ENCODE measurements around the gene ZNF831.
A peak's percentile ranks its signal among the peaks of the same experiment; 100 is the strongest.

The ZNF831 gene

DNA sequence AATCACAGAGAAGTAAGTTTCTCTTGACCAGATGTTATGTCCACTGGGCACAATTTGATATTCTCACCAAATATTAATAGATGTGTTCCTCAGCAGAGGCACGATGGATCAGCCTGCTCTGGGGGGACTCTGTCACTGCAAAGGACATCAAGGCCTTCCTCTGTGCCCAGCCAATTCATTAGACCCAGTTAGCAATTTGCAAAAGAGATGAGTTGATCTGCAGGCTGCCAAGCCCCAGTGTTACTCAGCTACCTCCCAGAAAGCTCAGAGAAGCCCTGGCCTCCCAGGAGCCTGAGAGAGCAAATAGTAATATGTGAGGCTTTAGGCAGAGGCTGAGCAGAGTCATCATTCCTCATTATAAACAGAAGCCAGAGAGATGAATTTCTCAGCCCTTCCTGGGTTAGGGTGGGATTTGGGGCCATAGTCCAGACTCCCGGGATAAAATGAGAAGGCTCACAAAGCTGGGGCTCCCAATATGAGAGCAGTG lies 54.2 kb downstream of the ZNF831 start:
- DNase-seq: no peak

DNA sequence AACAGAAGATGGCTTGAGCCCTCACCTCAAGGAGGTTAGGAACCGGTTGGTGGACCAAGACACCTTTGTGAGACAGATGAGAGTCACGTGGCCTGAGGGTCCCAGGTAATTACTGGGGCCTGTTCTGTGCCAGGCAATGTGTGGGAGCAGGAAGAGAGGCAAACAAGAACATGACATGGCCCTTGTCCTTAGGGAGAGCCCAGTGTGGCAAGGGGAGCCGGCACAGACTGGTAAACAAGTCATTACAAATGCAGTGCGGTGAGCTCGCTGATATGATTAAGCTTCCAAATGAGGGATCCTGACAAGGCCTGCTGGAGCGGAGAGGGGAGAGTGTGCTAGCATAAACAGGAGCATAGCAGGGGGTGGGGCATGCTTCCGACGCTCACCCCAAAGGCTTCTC lies 55.6 kb downstream of the ZNF831 start:
- DNase-seq: no peak

DNA sequence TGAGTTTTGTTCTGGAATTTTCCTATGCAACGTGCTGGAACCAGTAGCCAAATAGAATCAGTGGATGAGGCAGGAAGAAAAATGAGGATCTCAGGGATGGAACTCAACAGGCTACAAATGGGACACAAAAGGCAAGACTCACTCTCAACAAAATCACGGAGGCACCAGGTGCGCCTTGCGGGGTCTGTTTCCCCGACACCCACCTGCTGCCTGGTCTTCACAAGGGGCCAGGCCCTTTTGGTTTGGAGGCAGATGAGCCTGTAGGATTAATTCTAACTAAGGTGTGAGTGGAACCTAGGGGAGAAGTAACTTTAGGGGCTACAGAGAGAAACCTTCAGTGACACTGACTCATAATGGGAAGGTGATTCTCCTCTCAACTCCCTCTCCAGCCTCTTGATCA lies 56.5 kb downstream of the ZNF831 start:
- DNase-seq: no peak

GRCh38 chr20:59221049-59221706 lies 57.6 kb downstream of the ZNF831 start:
- DNase-seq: no peak

DNA sequence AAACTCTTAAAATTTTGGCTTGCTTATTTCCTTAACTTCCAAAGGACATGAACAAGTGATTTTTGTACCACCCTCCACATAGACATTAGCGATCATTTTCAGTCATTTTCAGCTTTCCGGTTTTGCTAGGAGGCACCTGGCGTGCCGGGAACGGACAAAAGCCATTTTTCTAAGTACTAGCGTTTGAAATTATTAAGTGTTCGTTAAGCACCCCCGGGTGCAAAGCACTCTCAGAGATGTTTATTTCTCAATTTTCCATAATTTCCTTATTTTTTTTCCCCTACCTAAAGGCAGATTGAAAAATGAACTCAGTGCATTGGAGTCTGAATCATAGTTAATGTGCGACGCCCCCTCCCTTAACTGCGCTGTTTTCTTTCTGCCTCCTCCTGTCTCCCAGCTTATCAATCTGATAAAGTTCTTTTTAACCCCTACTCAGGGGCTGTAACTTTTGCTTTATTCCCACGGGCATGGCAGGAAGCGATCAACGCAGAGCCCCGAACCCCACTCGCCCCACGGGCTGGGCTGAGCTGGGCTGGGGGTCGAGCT lies 58.2 kb downstream of the ZNF831 start:
- no peak for DNase-seq

- DNase-seq: peak; percentile 56
These were observed 58.9 kb downstream of the ZNF831 start for GRCh38 chr20:59222253-59223181.

GRCh38 chr20:59223182-59223601 lies 59.6 kb downstream of the ZNF831 start:
- DNase-seq: no peak

- DNase-seq: no peak
These were observed 60.1 kb downstream of the ZNF831 start for GRCh38 chr20:59223750-59224149.

DNA sequence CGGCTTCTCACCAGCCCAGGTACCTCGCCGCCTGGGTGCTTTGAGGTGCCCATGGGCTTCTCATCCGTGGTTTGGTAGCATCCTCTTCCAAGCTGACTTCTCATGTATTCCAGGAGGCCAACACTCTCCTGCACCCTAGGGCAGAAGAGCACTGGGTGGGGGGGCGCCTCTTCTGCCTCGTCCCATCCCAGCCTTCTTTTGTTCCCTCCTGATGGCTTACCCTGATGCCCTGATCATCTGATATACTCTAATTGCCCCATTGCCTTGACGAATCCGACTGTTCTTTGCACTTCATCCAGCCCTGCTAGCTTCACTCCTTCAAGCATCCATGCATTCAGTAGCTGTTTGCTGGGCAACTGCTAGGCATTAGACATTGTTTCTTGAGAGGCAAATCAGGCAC lies 60.6 kb downstream of the ZNF831 start:
- DNase-seq: no peak

DNA sequence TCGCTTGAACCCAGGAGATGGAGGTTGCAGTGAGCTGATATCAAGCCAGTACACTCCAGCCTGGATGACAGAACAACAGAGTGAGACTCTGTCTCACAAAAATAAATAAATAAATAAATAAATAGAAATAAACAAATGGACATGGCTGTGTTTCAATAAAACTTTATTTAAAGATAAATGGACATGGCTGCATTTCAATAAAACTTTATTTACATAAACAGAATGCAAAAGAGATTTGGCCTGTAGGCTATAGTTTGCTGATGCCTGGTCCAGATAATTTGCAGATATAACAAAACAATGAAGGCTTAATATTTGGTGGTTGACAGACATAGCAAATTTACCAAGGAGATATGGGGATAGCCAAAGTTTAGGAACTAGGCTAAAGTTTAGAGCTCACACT lies 66.8 kb downstream of the ZNF831 start:
- no peak for DNase-seq

GRCh38 chr20:59231124-59231804 lies 67.6 kb downstream of the ZNF831 start:
- no peak for DNase-seq

- DNase-seq: no peak
These were observed 69.0 kb downstream of the ZNF831 start for GRCh38 chr20:59232618-59233017.

- no peak for DNase-seq
These were observed 71.6 kb downstream of the ZNF831 start for GRCh38 chr20:59235226-59235625.

- DNase-seq: no peak
These were observed 76.4 kb downstream of the ZNF831 start for GRCh38 chr20:59240006-59240405.

DNA sequence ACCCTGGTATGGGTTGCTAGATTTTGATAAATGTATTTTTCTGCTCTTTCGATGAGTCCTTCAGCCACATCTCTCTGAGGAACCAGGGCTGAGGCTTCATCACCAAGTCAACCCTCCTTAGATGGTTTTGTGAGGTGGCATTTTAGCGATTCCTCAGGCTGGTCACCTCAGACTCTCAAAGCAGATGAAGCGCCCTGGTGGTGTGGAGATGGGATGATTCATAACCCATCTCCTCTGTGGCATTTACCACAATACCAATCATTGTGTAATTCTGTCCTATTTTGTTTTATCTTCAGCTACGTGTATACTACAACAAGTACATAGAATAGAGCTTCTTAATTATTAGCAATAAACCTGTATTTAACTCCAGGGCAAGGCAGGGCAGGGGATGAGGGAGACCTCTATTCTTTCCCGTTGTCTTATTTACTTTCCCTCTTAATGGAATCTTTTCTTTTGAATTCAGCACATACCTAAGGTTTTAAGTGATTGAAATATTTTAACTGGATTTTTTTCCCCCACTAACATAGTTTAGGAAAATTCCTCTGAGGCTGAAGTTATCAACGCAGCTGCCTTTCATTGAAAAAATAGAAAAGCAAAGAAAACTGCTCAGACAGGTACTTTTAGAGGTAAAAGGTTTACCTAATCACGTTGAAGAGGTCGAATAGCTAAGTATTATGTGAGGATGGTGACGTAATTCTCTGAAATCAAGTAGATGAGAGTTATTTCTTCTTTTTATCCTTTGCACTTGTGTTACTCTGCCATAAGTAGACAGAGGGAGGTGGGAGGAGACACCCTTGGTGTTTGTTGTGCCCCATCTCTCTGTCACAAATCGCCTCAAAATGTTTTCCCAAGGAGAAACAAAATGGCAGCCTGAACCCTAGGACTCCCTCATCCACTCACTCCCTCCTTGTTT lies 79.3 kb downstream of the ZNF831 start:
- DNase-seq: no peak

- DNase-seq: no peak
These were observed 83.2 kb downstream of the ZNF831 start for GRCh38 chr20:59246691-59247400.

DNA sequence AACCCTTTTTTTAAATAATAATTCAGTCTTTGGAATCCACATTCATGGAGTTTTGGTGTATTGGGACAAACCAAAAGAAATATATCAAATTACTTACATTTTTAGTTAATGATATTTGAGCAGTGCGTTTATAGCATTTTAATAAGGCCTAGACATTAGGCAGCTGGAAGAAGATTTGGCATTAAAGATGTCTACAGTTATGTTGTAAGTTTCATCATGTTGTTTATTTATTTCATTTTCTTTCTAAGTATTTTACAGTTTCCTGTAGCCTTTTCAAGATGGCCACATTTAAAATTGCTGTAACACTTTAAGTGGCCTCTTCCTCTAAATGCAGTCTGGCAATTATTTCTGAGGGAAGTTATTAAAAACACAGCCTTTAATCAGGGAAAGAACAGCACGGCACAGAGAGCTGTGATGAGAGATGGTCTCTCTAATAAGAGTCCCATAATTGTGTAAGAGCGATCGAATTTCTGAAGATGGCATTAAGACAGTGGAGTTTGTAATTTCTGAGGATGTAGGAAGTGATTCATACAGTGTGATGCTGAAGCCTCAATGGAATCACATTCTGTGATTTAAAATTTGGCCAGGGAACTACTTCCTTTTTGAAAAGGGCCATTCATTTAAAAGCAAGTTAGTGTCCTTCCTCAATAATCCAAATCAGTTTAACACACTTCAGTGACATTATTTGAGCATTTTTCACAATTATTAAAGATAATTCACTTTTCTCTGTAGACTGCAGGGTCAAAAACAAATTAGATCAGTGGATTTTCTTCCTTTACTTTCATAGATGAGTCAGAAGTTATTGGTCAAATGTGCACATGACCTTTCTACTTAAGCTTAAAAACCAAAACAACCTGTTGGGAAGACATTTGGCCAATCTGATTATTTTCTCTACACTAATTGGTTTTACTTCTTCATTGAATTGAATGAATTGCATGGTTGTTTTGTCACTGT lies 84.4 kb downstream of the ZNF831 start:
- DNase-seq: no peak

- DNase-seq: no peak
These were observed 86.7 kb downstream of the ZNF831 start for GRCh38 chr20:59250293-59250692.

DNA sequence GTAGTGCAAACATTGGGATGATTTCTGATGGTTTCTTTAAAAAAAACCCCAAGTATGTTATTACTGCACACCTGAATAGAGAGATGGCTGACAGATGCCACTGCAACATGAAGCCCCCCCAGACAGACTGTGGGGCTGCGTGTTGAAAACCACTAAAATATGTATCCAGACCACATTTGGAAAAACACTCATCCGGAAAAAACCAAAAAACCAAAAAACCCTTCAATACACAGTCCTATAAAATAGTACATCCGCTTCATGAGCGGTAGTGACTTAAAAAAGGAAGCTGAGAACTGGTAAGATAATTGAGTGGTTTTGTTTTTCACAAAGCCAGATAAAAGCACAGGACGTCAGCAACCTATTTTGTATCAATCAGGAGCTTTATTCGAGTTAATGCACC lies 89.7 kb downstream of the ZNF831 start:
- no peak for DNase-seq

- DNase-seq: peak; percentile 4
These were observed 90.2 kb downstream of the ZNF831 start for GRCh38 chr20:59253779-59254319.
